ENCODE data around the gene EDDM13.

The EDDM13 gene

DNA sequence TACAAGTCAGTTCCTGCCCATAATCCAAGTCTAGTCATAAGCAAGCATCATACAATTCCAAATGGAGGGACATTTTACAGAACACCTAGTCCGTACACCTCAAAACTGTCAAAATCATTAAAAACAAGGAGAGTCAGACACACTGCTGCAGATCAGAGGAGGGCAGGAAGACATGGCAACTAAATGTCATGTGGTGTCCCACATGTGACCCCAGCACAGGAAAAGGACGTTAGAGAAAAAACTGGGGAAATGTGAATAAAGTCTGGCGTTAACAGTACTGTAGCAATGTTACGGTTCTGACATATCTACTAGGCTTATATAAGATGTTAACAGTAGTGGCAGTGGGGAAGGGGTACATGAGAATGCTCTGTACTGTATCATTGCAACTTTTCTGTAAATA lies 39.8 kb downstream of the EDDM13 start:
- peaks cover 7% of the 10 kb centered on the region; the same call in 1 of the 2 replicates for H3K79me2 ChIP-seq (ENCODE audit: low read length)
- no peaks in the 10 kb centered on the region for H3K9me2 ChIP-seq (replicated peaks; ENCODE audit: insufficient read depth, low read length)
- no peaks in the 10 kb centered on the region for H3K9me3 ChIP-seq (replicated peaks; ENCODE audit: insufficient read depth, low read length)
- H3K9ac ChIP-seq (ENCODE audit: low read length), result no peak overlapping the region
- no peak for DNase-seq
- H3K4me1 ChIP-seq (ENCODE audit: low read length), result peaks cover 12% of the 10 kb centered on the region
- H3F3A ChIP-seq (ENCODE audit: insufficient read depth, low read length), result 0 out of 2 replicates have a peak, but pooled peaks cover 5% of the 10 kb centered on the region
- H3K4me2 ChIP-seq (ENCODE audit: low read depth, low read length), result no peak overlapping the region
- H2AFZ ChIP-seq (ENCODE audit: low read length), result no peak overlapping the region
- no peak overlapping the region for H3K4me3 ChIP-seq (ENCODE audit: low read length)
- H3K27ac ChIP-seq (ENCODE audit: low read length), result no peak overlapping the region
- H3K27me3 ChIP-seq (replicated peaks; ENCODE audit: insufficient read depth, low read length), result no peaks in the 10 kb centered on the region
- no peaks in the 10 kb centered on the region for H4K20me1 ChIP-seq (ENCODE audit: insufficient read depth, low read length)
- no peaks in the 10 kb centered on the region for H3K36me3 ChIP-seq (replicated peaks; ENCODE audit: insufficient read depth, low read length)
- TF ChIP-seq CTCF (IDR thresholded peaks at IDR 0.05; ENCODE audit: low read length), result no peak
- no peak for TF ChIP-seq EZH2phosphoT487 (IDR thresholded peaks at IDR 0.05; ENCODE audit: low read length)
- no peak for TF ChIP-seq EZH2 (optimal IDR thresholded peaks at IDR 0.05; ENCODE audit: low read depth, low read length)

GRCh38 chr19:56312787-56313657 lies 40.5 kb downstream of the EDDM13 start:
- Histone ChIP-seq H3F3A (ENCODE audit: insufficient read depth, low read length) (0 out of 2 replicates have a peak, but pooled peaks cover 5% of the 10 kb centered on the region), H3K4me3 (ENCODE audit: low read length) (no peak overlapping the region), H3K27ac (ENCODE audit: low read length) (no peak overlapping the region), H3K4me1 (ENCODE audit: low read length) (peaks cover 12% of the 10 kb centered on the region), H3K27me3 (replicated peaks; ENCODE audit: insufficient read depth, low read length) (no peaks in the 10 kb centered on the region), H4K20me1 (ENCODE audit: insufficient read depth, low read length) (no peaks in the 10 kb centered on the region), H2AFZ (ENCODE audit: low read length) (no peak overlapping the region), H3K9me3 (replicated peaks; ENCODE audit: insufficient read depth, low read length) (no peaks in the 10 kb centered on the region), H3K36me3 (replicated peaks; ENCODE audit: insufficient read depth, low read length) (no peaks in the 10 kb centered on the region), H3K9ac (ENCODE audit: low read length) (no peak overlapping the region; the same call in 1 of the 2 replicates), H3K79me2 (ENCODE audit: low read length) (peaks cover 7% of the 10 kb centered on the region; the same call in 1 of the 2 replicates), H3K4me2 (ENCODE audit: low read depth, low read length) (peak overlapping the region; percentile 85; the same call in 1 of the 2 replicates), H3K9me2 (replicated peaks; ENCODE audit: insufficient read depth, low read length) (no peaks in the 10 kb centered on the region)
- TF ChIP-seq EZH2phosphoT487 (IDR thresholded peaks at IDR 0.05; ENCODE audit: low read length) (no peak), EZH2 (optimal IDR thresholded peaks at IDR 0.05; ENCODE audit: low read depth, low read length) (no peak), CTCF (IDR thresholded peaks at IDR 0.05; ENCODE audit: low read length) (no peak)
- DNase-seq, result no peak

DNA sequence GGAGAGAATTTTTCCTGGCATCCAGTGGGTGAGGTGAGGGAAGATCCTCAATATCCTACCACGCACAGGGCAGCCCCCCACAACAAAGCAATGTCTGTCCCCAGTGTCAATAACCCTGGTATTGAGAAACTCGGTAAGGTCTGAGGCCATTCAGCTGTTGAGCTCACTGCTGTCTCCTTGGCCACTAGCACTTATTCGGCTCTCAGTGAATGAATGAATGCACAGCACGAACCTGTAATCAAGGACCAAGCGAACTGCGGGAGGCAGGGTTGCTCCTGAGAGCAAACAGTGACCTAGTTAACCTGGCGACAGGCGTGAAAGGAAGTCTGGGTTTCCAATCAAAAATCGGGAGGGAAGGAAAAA lies 41.5 kb downstream of the EDDM13 start:
- no peaks in the 10 kb centered on the region for H4K20me1 ChIP-seq (ENCODE audit: insufficient read depth, low read length)
- H3K27me3 ChIP-seq (replicated peaks; ENCODE audit: insufficient read depth, low read length), result no peaks in the 10 kb centered on the region
- H2AFZ ChIP-seq (ENCODE audit: low read length), result peak overlapping the region; percentile 84
- peak overlapping the region; percentile 85 for H3K4me2 ChIP-seq (ENCODE audit: low read depth, low read length)
- no peaks in the 10 kb centered on the region for H3K36me3 ChIP-seq (replicated peaks; ENCODE audit: insufficient read depth, low read length)
- H3K9ac ChIP-seq (ENCODE audit: low read length), result peak overlapping the region; percentile 93
- H3K4me1 ChIP-seq (ENCODE audit: low read length), result peaks cover 12% of the 10 kb centered on the region
- DNase-seq, result no peak
- no peaks in the 10 kb centered on the region for H3K9me3 ChIP-seq (replicated peaks; ENCODE audit: insufficient read depth, low read length)
- TF ChIP-seq CTCF (IDR thresholded peaks at IDR 0.05; ENCODE audit: low read length) (no peak), EZH2 (optimal IDR thresholded peaks at IDR 0.05; ENCODE audit: low read depth, low read length) (no peak), EZH2phosphoT487 (IDR thresholded peaks at IDR 0.05; ENCODE audit: low read length) (no peak)
- H3K79me2 ChIP-seq (ENCODE audit: low read length), result peaks cover 7% of the 10 kb centered on the region; the same call in 1 of the 2 replicates
- peak overlapping the region; percentile 90 for H3K4me3 ChIP-seq (ENCODE audit: low read length)
- no peaks in the 10 kb centered on the region for H3K9me2 ChIP-seq (replicated peaks; ENCODE audit: insufficient read depth, low read length)
- 0 out of 2 replicates have a peak, but pooled peaks cover 5% of the 10 kb centered on the region for H3F3A ChIP-seq (ENCODE audit: insufficient read depth, low read length)
- H3K27ac ChIP-seq (ENCODE audit: low read length), result peak overlapping the region; percentile 90; the same call in 1 of the 2 replicates

Data from MM.1S (cell line).